Activated B cell treated with CpG ODN at 0.5 μM for 24 hours (primary cell): ENCODE results near the gene GSG1L. TPM values are rescaled to one million over a fixed set of nuclear protein-coding genes. Genes with fewer than 3 reads are reported as not detected.

Experiments
- ATAC-seq: fragments of 200-7000 bp; cut with Tn5 transposase; one replicate; pipeline ENCODE4 v1.10.0; 2021; ENCODE audit warnings: low read depth, mild to moderate bottlenecking, moderate library complexity
- CTCF ChIA-PET: fragments of 350-600 bp; sonication (Branson Sonifier 250); formaldehyde crosslinking; loops from one replicate; lab custom pipeline; 2021; ENCODE audit warnings: antibody characterized with exemption; lab: Charles Lee
- POLR2A ChIA-PET: fragments of 350-600 bp; sonication (Branson Sonifier 250); formaldehyde crosslinking; loops from one replicate; lab custom pipeline; 2021; ENCODE audit warnings: antibody characterized with exemption; lab: Charles Lee
- DNase-seq: peaks from one replicate; pipeline ENCODE4 v3.0.0; 2022
- H3K27ac Mint-ChIP-seq: one replicate; pipeline ENCODE4 v1.8.0; 2020; ENCODE audit warnings: mixed read lengths
- H3K27me3 Mint-ChIP-seq: one replicate; pipeline ENCODE4 v1.8.0; 2021; ENCODE audit warnings: mixed read lengths
- H3K36me3 Mint-ChIP-seq: one replicate; pipeline ENCODE4 v1.8.0; 2021; ENCODE audit warnings: low read depth, mixed read lengths
- H3K4me1 Mint-ChIP-seq: one replicate; pipeline ENCODE4 v1.8.0; 2021; ENCODE audit warnings: mixed read lengths
- H3K4me3 Mint-ChIP-seq: one replicate; pipeline ENCODE4 v1.8.0; 2020; ENCODE audit warnings: mild to moderate bottlenecking, mixed read lengths
- H3K9me3 Mint-ChIP-seq: one replicate; pipeline ENCODE4 v1.8.0; 2020; ENCODE audit warnings: mixed read lengths
- CTCF ChIP-seq: fragments of 200-600 bp; IDR thresholded peaks from one replicate; pipeline ENCODE4 v1.8.0; 2022; ENCODE audit warnings: antibody characterized with exemption, mild to moderate bottlenecking
- intact Hi-C: fragments of 100-400 bp; cut with micrococcal nuclease; formaldehyde crosslinking; loops from one replicate; pipeline ENCODE4 v1.15.1; 2024
- total RNA-seq: library from RNA; stranded (reverse); gene quantifications from 2 replicates; pipeline ENCODE4 v1.2.3, GENCODE V29; 2022

GSG1L gene
- total RNA-seq, 1 donor from 2014 or later, result not detected

GRCh38 chr16:27795992-27796614 lies 267.4 kb downstream of the GSG1L start:
- no peaks in the 10 kb centered on the region for H3K9me3 Mint-ChIP-seq
- no peaks in the 10 kb centered on the region for H3K36me3 Mint-ChIP-seq
- no peaks in the 10 kb centered on the region for H3K4me1 Mint-ChIP-seq
- TF ChIP-seq CTCF, result no peak
- ATAC-seq (no peak), DNase-seq (no peak)
- peaks cover 8% of the 10 kb centered on the region for H3K27me3 Mint-ChIP-seq
- H3K27ac Mint-ChIP-seq, result no peak overlapping the region
- CTCF ChIA-PET, result no interaction called here
- H3K4me3 Mint-ChIP-seq, result no peak overlapping the region
- POLR2A ChIA-PET, result no interaction called here
- intact Hi-C loops, result no loop called here

GRCh38 chr16:27793249-27793622 lies 270.3 kb downstream of the GSG1L start:
- intact Hi-C loops, result no loop called here
- TF ChIP-seq CTCF, result no peak
- POLR2A ChIA-PET, result no interaction called here
- H3K9me3 Mint-ChIP-seq, result no peaks in the 10 kb centered on the region
- no peaks in the 10 kb centered on the region for H3K4me1 Mint-ChIP-seq
- DNase-seq (no peak), ATAC-seq (no peak)
- no peak overlapping the region for H3K4me3 Mint-ChIP-seq
- CTCF ChIA-PET, result no interaction called here
- H3K27me3 Mint-ChIP-seq, result peaks cover 8% of the 10 kb centered on the region
- H3K36me3 Mint-ChIP-seq, result no peaks in the 10 kb centered on the region
- H3K27ac Mint-ChIP-seq, result no peak overlapping the region

GRCh38 chr16:27792486-27793248 lies 270.8 kb downstream of the GSG1L start:
- Mint-ChIP-seq H3K4me1 (no peaks in the 10 kb centered on the region), H3K4me3 (no peak overlapping the region), H3K27me3 (peaks cover 8% of the 10 kb centered on the region), H3K27ac (no peak overlapping the region), H3K9me3 (no peaks in the 10 kb centered on the region), H3K36me3 (no peaks in the 10 kb centered on the region)
- DNase-seq (no peak), ATAC-seq (no peak)
- intact Hi-C loops, result no loop called here
- CTCF ChIA-PET, result no interaction called here
- POLR2A ChIA-PET, result no interaction called here
- no peak for TF ChIP-seq CTCF

GRCh38 chr16:27791404-27791719 lies 272.2 kb downstream of the GSG1L start:
- Mint-ChIP-seq H3K27me3 (peaks cover 4% of the 10 kb centered on the region), H3K4me1 (no peaks in the 10 kb centered on the region), H3K36me3 (no peaks in the 10 kb centered on the region), H3K27ac (no peak overlapping the region), H3K9me3 (no peaks in the 10 kb centered on the region), H3K4me3 (no peak overlapping the region)
- intact Hi-C loops, result no loop called here
- POLR2A ChIA-PET, result no interaction called here
- ATAC-seq (no peak), DNase-seq (no peak)
- CTCF ChIA-PET, result no interaction called here
- no peak for TF ChIP-seq CTCF

- Mint-ChIP-seq H3K4me3 (no peak overlapping the region), H3K36me3 (no peaks in the 10 kb centered on the region), H3K9me3 (no peaks in the 10 kb centered on the region), H3K4me1 (no peaks in the 10 kb centered on the region), H3K27me3 (peaks cover 2% of the 10 kb centered on the region), H3K27ac (no peak overlapping the region)
- CTCF ChIA-PET, result no interaction called here
- POLR2A ChIA-PET, result no interaction called here
- no peak for DNase-seq
- intact Hi-C loops, result no loop called here
- no peak for ATAC-seq
- TF ChIP-seq CTCF, result no peak
These were observed 272.7 kb downstream of the GSG1L start for GRCh38 chr16:27790546-27791403.
